A549 (cell line): ENCODE measurements around the gene FUT8. TPM values are rescaled to one million over a fixed set of nuclear protein-coding genes. Genes with fewer than 3 reads are reported as not detected.

Experiments used
- ATAC-seq, 2 experiments: fragments of 200-7000 bp in 1 of 2; fragments of >200 bp in 1 of 2; cut with Nextera tagmentation in 1 of 2; cut with Tn5 transposase in 1 of 2; 3 replicates each; pipeline versions ENCODE4 v1.8.0 to v1.9.1; 2018 to 2020; ENCODE audit warnings: mild to moderate bottlenecking in 1 of 2, moderate library complexity in 1 of 2
- CTCF ChIA-PET: fragments of 300-600 bp; sonication (Branson Sonifier 250); formaldehyde crosslinking; extraction: SDS; loops from one replicate; lab custom pipeline; 2021; ENCODE audit warnings: antibody characterized with exemption, inconsistent platforms; lab: Yijun Ruan, JAX
- POLR2A ChIA-PET: fragments of 350-600 bp; formaldehyde crosslinking; extraction: SDS; loops from one replicate; lab custom pipeline; 2021; ENCODE audit warnings: antibody characterized with exemption, inconsistent platforms; lab: Yijun Ruan, JAX
- DNase-seq, 2 experiments: peaks; one replicate each; pipeline versions ENCODE4 v3.0.0 to v3.0.0-alpha.2; 2011 to 2016; ENCODE audit warnings: low read depth in 1 of 2, low spot score in 1 of 2
- FAIRE-seq: peaks from 2 replicates; lab custom pipeline; 2011; peaks lifted over from hg19 to GRCh38; lab: Jason Lieb, UNC
- H3K27ac ChIP-seq, 2 experiments: fragments of >200 bp; sonication (Bioruptor Twin); formaldehyde crosslinking; 3 replicates each; pipeline ENCODE4 v1.5.1; 2016 to 2017
- H3K4me1 ChIP-seq: fragments of >200 bp; sonication (Bioruptor Twin); formaldehyde crosslinking; 3 replicates; pipeline ENCODE4 v1.6.1; 2016
- H3K4me2 ChIP-seq: fragments of >200 bp; sonication (Bioruptor Twin); formaldehyde crosslinking; 3 replicates; pipeline ENCODE4 v1.6.1; 2016
- H3K4me3 ChIP-seq: fragments of >200 bp; sonication (Bioruptor Twin); formaldehyde crosslinking; 3 replicates; pipeline ENCODE4 v1.5.1; 2016
- H3K9me3 ChIP-seq: fragments of >200 bp; sonication (Bioruptor Twin); formaldehyde crosslinking; 3 replicates; pipeline ENCODE4 v1.6.1; 2016
- BHLHE40 ChIP-seq: IDR thresholded peaks from 2 replicates; pipeline ENCODE4 v1.6.1; 2012; ENCODE audit warnings: low read depth, low read length, inconsistent platforms
- CHD2 ChIP-seq: fragments of 150-350 bp; IDR thresholded peaks from 2 replicates; pipeline ENCODE4 v1.6.1; 2014; ENCODE audit warnings: low read length; ENCODE audit not compliant: partially characterized antibody
- CHD4 ChIP-seq: fragments of 200-600 bp; sonication (generic); IDR thresholded peaks from 2 replicates; pipeline ENCODE4 v1.6.1; 2016; ENCODE audit warnings: antibody characterized with exemption, mild to moderate bottlenecking, borderline replicate concordance
- EHMT2 ChIP-seq: fragments of 200-600 bp; sonication (generic); IDR thresholded peaks from 2 replicates; pipeline ENCODE4 v1.6.1; 2016; ENCODE audit warnings: antibody characterized with exemption, low read depth, mild to moderate bottlenecking, moderate library complexity
- EP300 ChIP-seq, 2 experiments: fragments of >200 bp; sonication (Bioruptor Twin); formaldehyde crosslinking; IDR thresholded peaks; 2 replicates in 1 of 2; 3 replicates in 1 of 2; pipeline ENCODE4 v1.6.1; 2016 to 2017
- FOSB ChIP-seq: fragments of 250-450 bp; sonication (Bioruptor Pico); IDR thresholded peaks from 2 replicates; pipeline ENCODE4 v1.5.0; 2020; ENCODE audit warnings: mild to moderate bottlenecking, moderate library complexity
- HOXB5 ChIP-seq: fragments of 250-450 bp; sonication (Bioruptor Pico); IDR thresholded peaks from 2 replicates; pipeline ENCODE4 v1.5.0; 2020; ENCODE audit warnings: mild to moderate bottlenecking, moderate library complexity
- JUN ChIP-seq, 2 experiments: fragments of >200 bp; sonication (Bioruptor Twin); formaldehyde crosslinking; IDR thresholded peaks; 2 replicates in 1 of 2; 3 replicates in 1 of 2; pipeline ENCODE4 v1.6.1; 2016 to 2017
- KDM1A ChIP-seq: fragments of 200-600 bp; sonication (generic); IDR thresholded peaks from 2 replicates; pipeline ENCODE4 v1.6.1; 2016; ENCODE audit warnings: low read depth, mild to moderate bottlenecking
- KDM5A ChIP-seq: fragments of 200-600 bp; sonication (generic); IDR thresholded peaks from 2 replicates; pipeline ENCODE4 v1.6.1; 2016; ENCODE audit warnings: antibody characterized with exemption, mild to moderate bottlenecking
- MAZ ChIP-seq: fragments of 150-350 bp; IDR thresholded peaks from 2 replicates; pipeline ENCODE4 v1.6.1; 2014; ENCODE audit warnings: antibody characterized with exemption, low read depth, low read length, borderline replicate concordance
- MYC ChIP-seq: IDR thresholded peaks from 2 replicates; pipeline ENCODE4 v1.6.1; 2012; ENCODE audit warnings: mild to moderate bottlenecking, inconsistent platforms, low read length, improper control_type of control experiment, borderline replicate concordance
- PHF8 ChIP-seq: fragments of 200-600 bp; sonication (generic); IDR thresholded peaks from 2 replicates; pipeline ENCODE4 v1.6.1; 2016; ENCODE audit warnings: low read depth, mild to moderate bottlenecking, antibody characterized with exemption, moderate library complexity, borderline replicate concordance
- RAD21 ChIP-seq, 2 experiments: fragments of >200 bp in 1 of 2; sonication (Bioruptor Twin) in 1 of 2; formaldehyde crosslinking in 1 of 2; IDR thresholded peaks in 1 of 2; conservative IDR thresholded peaks in 1 of 2; 2 replicates in 1 of 2; 3 replicates in 1 of 2; pipeline ENCODE4 v1.6.1; 2012 to 2018; ENCODE audit warnings: inconsistent platforms in 1 of 2
- RNF2 ChIP-seq: fragments of 200-600 bp; sonication (generic); IDR thresholded peaks from 2 replicates; pipeline ENCODE4 v1.6.1; 2016; ENCODE audit warnings: low read depth, mild to moderate bottlenecking, antibody characterized with exemption, moderate library complexity, borderline replicate concordance
- TFCP2L1 ChIP-seq: fragments of 250-450 bp; sonication (Bioruptor Pico); IDR thresholded peaks from 2 replicates; pipeline ENCODE4 v1.5.0; 2021; ENCODE audit warnings: mild to moderate bottlenecking
- ZC3H11A ChIP-seq: fragments of 450-650 bp; IDR thresholded peaks from 2 replicates; pipeline ENCODE4 v1.6.1; 2014; ENCODE audit warnings: antibody characterized with exemption, mild to moderate bottlenecking
- WGBS: methylation state at CpG from one replicate; pipeline ENCODE4 v1.1.6; 2017; ENCODE audit errors: missing lambda C conversion rate; 5-methylcytosine and 5-hydroxymethylcytosine counted together
- polyA plus RNA-seq, 4 experiments: library from polyadenylated mRNA; depleted of rRNA in 3 of 4; stranded (reverse); fragments of >200 nt; fragmentation: RNase III in 1 of 4; extraction: RNeasy Plus Mini Kit Qiagen cat#74134 plus additional on column Dnase treatment in 1 of 4; gene quantifications; 2 replicates in 3 of 4; 3 replicates in 1 of 4; pipeline ENCODE4 v1.2.3, GENCODE V29; 2011 to 2017
- TF ChIP-seq, protein P1 (sequence below): fragments of 450-650 bp; IDR thresholded peaks from 2 replicates; pipeline ENCODE4 v1.6.1; 2014; ENCODE audit warnings: antibody characterized with exemption
- TF ChIP-seq, protein P2 (sequence below): IDR thresholded peaks from 2 replicates; pipeline ENCODE4 v1.6.1; 2012
- TF ChIP-seq, protein P3 (sequence below): fragments of >200 bp; sonication (Bioruptor Twin); formaldehyde crosslinking; IDR thresholded peaks from 2 replicates; pipeline ENCODE4 v1.6.1; 2016
- TF ChIP-seq, protein P4 (sequence below): fragments of >200 bp; sonication (Bioruptor Twin); formaldehyde crosslinking; IDR thresholded peaks from 3 replicates; pipeline ENCODE4 v1.6.1; 2016
- TF ChIP-seq, protein P5 (sequence below): IDR thresholded peaks from 2 replicates; pipeline ENCODE4 v1.6.1; 2012
- TF ChIP-seq, protein P6 (sequence below): fragments of 200-600 bp; sonication (generic); IDR thresholded peaks from 2 replicates; pipeline ENCODE4 v1.6.1; 2016; ENCODE audit warnings: antibody characterized with exemption, mild to moderate bottlenecking, moderate library complexity
- TF ChIP-seq, protein P7 (sequence below): fragments of 250-450 bp; sonication (Bioruptor Pico); IDR thresholded peaks from 2 replicates; pipeline ENCODE4 v1.5.0; 2020; ENCODE audit warnings: low read depth, mild to moderate bottlenecking, moderate library complexity

Gene FUT8
- polyA plus RNA-seq, 2 of the 4 experiments (the other 2 are of a cell fraction), result 20.3 to 22.9 TPM

DNA sequence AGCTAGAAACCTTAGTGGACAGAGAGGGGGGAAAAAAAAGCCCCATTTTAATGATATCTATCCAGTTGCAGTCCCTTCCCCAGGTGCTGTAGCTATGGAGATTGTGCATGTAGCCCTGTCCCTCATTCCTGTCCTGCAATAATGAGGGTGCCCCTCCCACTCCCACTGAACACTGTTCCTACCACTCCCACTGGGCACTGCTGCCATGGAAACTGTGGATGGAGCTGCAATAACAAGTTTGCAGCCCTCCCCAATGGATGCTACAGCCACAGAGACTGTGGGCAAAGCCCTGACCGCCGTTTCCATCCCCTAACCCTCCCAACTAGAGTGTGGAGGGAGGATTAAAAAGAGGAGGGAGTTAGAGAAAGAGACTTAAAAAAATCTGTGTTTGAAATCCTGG, 238.3 kb downstream of the FUT8 start (continued):
- no peak for TF ChIP-seq EHMT2
- TF ChIP-seq, protein P1, sequence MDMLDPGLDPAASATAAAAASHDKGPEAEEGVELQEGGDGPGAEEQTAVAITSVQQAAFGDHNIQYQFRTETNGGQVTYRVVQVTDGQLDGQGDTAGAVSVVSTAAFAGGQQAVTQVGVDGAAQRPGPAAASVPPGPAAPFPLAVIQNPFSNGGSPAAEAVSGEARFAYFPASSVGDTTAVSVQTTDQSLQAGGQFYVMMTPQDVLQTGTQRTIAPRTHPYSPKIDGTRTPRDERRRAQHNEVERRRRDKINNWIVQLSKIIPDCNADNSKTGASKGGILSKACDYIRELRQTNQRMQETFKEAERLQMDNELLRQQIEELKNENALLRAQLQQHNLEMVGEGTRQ, result no peak
- no peak for TF ChIP-seq EP300 (IDR thresholded peaks at IDR 0.05)
- TF ChIP-seq, protein P2, sequence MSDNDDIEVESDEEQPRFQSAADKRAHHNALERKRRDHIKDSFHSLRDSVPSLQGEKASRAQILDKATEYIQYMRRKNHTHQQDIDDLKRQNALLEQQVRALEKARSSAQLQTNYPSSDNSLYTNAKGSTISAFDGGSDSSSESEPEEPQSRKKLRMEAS, result no peak
- TF ChIP-seq MAZ, result no peak
- no peak for TF ChIP-seq ZC3H11A
- TF ChIP-seq HOXB5 (CRISPR knock-in tag), result no peak

DNA sequence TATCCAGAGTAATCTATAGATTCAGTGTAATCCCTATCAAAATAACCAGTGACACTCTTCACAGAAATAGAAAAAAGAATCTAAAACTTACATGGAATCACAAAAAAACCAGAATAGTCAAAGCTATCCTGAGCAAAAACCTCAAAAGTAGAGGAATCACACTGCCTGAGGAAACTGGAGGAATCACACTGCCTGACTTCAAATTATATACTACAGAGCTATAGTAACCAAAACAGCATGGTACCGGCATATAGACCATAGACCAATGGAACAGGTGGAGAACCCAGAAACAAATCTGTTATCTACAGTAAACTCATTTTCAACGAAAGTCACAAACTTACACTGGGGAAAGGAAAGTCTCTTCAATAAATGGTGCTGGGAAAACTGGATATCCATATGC, 244.0 kb downstream of the FUT8 start:
- no peak for FAIRE-seq

DNA sequence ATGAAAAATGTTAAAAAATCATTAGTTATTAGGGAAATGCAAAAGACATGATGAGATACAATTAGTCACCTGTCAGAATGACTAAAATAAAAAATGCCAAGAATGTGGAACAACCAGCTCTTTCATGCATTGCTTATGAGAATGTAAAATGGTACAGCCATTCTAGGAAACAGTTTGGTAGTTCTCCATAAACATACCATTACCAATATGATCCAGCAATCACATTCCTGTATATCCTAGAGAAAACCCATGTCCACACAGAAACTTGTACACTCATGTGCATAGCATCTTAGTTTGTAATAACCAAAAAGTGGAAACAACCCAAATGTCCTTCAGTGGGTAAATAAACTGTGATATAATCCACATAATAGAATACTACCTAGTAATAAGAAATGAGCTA, 245.7 kb downstream of the FUT8 start:
- CTCF ChIA-PET, result no interaction called here
- FAIRE-seq (no peak), ATAC-seq (no peak), DNase-seq (no peak)
- no peak overlapping the region for H3K27ac ChIP-seq
- POLR2A ChIA-PET, result no interaction called here
- H3K4me1 ChIP-seq, result no peaks in the 10 kb centered on the region
- H3K4me3 ChIP-seq, result no peak overlapping the region
- no peak overlapping the region for H3K4me2 ChIP-seq
- no peak for TF ChIP-seq MYC
- TF ChIP-seq, protein P3, sequence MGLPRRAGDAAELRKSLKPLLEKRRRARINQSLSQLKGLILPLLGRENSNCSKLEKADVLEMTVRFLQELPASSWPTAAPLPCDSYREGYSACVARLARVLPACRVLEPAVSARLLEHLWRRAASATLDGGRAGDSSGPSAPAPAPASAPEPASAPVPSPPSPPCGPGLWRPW, result no peak
- TF ChIP-seq, protein P4, sequence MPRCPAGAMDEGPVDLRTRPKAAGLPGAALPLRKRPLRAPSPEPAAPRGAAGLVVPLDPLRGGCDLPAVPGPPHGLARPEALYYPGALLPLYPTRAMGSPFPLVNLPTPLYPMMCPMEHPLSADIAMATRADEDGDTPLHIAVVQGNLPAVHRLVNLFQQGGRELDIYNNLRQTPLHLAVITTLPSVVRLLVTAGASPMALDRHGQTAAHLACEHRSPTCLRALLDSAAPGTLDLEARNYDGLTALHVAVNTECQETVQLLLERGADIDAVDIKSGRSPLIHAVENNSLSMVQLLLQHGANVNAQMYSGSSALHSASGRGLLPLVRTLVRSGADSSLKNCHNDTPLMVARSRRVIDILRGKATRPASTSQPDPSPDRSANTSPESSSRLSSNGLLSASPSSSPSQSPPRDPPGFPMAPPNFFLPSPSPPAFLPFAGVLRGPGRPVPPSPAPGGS, result no peak
- TF ChIP-seq HOXB5 (CRISPR knock-in tag), result no peak
- no peak for TF ChIP-seq BHLHE40
- no peak for TF ChIP-seq KDM5A
- no peak for TF ChIP-seq KDM1A
- TF ChIP-seq, protein P5, sequence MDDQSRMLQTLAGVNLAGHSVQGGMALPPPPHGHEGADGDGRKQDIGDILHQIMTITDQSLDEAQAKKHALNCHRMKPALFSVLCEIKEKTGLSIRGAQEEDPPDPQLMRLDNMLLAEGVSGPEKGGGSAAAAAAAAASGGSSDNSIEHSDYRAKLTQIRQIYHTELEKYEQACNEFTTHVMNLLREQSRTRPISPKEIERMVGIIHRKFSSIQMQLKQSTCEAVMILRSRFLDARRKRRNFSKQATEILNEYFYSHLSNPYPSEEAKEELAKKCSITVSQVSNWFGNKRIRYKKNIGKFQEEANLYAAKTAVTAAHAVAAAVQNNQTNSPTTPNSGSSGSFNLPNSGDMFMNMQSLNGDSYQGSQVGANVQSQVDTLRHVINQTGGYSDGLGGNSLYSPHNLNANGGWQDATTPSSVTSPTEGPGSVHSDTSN, result no peak
- TF ChIP-seq TFCP2L1 (CRISPR knock-in tag), result no peak
- TF ChIP-seq CHD2, result no peak
- TF ChIP-seq, protein P6, sequence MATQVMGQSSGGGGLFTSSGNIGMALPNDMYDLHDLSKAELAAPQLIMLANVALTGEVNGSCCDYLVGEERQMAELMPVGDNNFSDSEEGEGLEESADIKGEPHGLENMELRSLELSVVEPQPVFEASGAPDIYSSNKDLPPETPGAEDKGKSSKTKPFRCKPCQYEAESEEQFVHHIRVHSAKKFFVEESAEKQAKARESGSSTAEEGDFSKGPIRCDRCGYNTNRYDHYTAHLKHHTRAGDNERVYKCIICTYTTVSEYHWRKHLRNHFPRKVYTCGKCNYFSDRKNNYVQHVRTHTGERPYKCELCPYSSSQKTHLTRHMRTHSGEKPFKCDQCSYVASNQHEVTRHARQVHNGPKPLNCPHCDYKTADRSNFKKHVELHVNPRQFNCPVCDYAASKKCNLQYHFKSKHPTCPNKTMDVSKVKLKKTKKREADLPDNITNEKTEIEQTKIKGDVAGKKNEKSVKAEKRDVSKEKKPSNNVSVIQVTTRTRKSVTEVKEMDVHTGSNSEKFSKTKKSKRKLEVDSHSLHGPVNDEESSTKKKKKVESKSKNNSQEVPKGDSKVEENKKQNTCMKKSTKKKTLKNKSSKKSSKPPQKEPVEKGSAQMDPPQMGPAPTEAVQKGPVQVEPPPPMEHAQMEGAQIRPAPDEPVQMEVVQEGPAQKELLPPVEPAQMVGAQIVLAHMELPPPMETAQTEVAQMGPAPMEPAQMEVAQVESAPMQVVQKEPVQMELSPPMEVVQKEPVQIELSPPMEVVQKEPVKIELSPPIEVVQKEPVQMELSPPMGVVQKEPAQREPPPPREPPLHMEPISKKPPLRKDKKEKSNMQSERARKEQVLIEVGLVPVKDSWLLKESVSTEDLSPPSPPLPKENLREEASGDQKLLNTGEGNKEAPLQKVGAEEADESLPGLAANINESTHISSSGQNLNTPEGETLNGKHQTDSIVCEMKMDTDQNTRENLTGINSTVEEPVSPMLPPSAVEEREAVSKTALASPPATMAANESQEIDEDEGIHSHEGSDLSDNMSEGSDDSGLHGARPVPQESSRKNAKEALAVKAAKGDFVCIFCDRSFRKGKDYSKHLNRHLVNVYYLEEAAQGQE, result no peak
- TF ChIP-seq CHD4, result no peak
- TF ChIP-seq PHF8, result no peak
- TF ChIP-seq, protein P7, sequence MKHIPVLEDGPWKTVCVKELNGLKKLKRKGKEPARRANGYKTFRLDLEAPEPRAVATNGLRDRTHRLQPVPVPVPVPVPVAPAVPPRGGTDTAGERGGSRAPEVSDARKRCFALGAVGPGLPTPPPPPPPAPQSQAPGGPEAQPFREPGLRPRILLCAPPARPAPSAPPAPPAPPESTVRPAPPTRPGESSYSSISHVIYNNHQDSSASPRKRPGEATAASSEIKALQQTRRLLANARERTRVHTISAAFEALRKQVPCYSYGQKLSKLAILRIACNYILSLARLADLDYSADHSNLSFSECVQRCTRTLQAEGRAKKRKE, result no peak
- no peak for TF ChIP-seq JUN (IDR thresholded peaks at IDR 0.05)
- no peak for TF ChIP-seq MAZ
- TF ChIP-seq EP300 (IDR thresholded peaks at IDR 0.05), result no peak
- 0 out of 3 replicates have a peak, but pooled peaks cover 5% of the 10 kb centered on the region for H3K9me3 ChIP-seq

More for the DNA sequence above, 244.0 kb downstream of the FUT8 start:
- TF ChIP-seq RNF2, result no peak
- TF ChIP-seq, protein P4, result no peak
- TF ChIP-seq FOSB (CRISPR knock-in tag), result no peak
- TF ChIP-seq RAD21 (conservative IDR thresholded peaks at IDR 0.05 in 1 of 2, IDR thresholded peaks at IDR 0.05 in 1 of 2), result no peak
- Histone ChIP-seq H3K27ac (no peak overlapping the region), H3K4me3 (no peak overlapping the region), H3K4me1 (no peaks in the 10 kb centered on the region), H3K9me3 (0 out of 3 replicates have a peak, but pooled peaks cover 5% of the 10 kb centered on the region), H3K4me2 (no peak overlapping the region)
- ChIA-PET CTCF (no interaction called here), POLR2A (no interaction called here)
- WGBS, result 95% methylated on average over 2 of the region's 2 CpGs
- no peak for DNase-seq
- no peak for ATAC-seq
